PC-3 (cell line): ENCODE data around the gene SECISBP2L.

Experiments used
- CTCF ChIP-seq: fragments of 300-600 bp; sonication (generic); conservative IDR thresholded peaks from 2 replicates; pipeline ENCODE4 v1.5.1; 2017; ENCODE audit warnings: antibody characterized with exemption, low read depth, mild to moderate bottlenecking, low read length
- EZH2phosphoT487 ChIP-seq: fragments of 300-600 bp; sonication (generic); IDR thresholded peaks from 2 replicates; pipeline ENCODE4 v1.6.1; 2018; ENCODE audit warnings: mild to moderate bottlenecking, antibody characterized with exemption, low read length, borderline replicate concordance

GRCh38 chr15:48987142-48987541 lies 59.1 kb downstream of the SECISBP2L start:
- TF ChIP-seq CTCF (no peak), EZH2phosphoT487 (no peak)
